Spleen (tissue), 11 donors: ENCODE measurements around the gene WDR86. TPM values are rescaled to one million over a fixed set of nuclear protein-coding genes. Genes with fewer than 3 reads are reported as not detected.

ENCODE experiments used
- DNase-seq: peaks from one replicate; pipeline ENCODE4 v3.0.0-alpha.2; 2020
- H3K27ac ChIP-seq, 8 donors: fragments of 200-600 bp; sonication (generic) in 7 of 8; 1 replicate in 4 of 8; 2 replicates in 4 of 8; pipeline versions ENCODE4 v1.5.0 to v1.8.0; 2016 to 2021; ENCODE audit warnings: inconsistent platforms in 4 of 8, mild to moderate bottlenecking in 4 of 8, moderate library complexity in 1 of 8
- H3K27me3 ChIP-seq, 7 donors: fragments of 200-600 bp; sonication (generic) in 6 of 7; replicated peaks in 1 of 7; 1 replicate in 4 of 7; 2 replicates in 3 of 7; pipeline versions ENCODE4 v1.5.0 to v1.8.0; 2016 to 2021; ENCODE audit warnings: inconsistent platforms in 3 of 7, mild to moderate bottlenecking in 1 of 7
- H3K36me3 ChIP-seq, 6 donors: fragments of 200-600 bp; sonication (generic) in 5 of 6; 1 replicate in 4 of 6; 2 replicates in 2 of 6; pipeline versions ENCODE4 v1.5.0 to v1.8.0; 2016 to 2021; ENCODE audit warnings: inconsistent platforms in 2 of 6
- H3K4me1 ChIP-seq, 6 donors: fragments of 200-600 bp; sonication (generic) in 5 of 6; 1 replicate in 3 of 6; 2 replicates in 3 of 6; pipeline versions ENCODE4 v1.5.0 to v1.8.0; 2016 to 2021; ENCODE audit warnings: inconsistent platforms in 3 of 6
- H3K4me3 ChIP-seq, 8 donors: fragments of 200-600 bp; sonication (generic) in 7 of 8; 1 replicate in 4 of 8; 2 replicates in 4 of 8; pipeline versions ENCODE4 v1.5.0 to v1.8.0; 2016 to 2021; ENCODE audit warnings: inconsistent platforms in 4 of 8, mild to moderate bottlenecking in 4 of 8, moderate library complexity in 2 of 8
- H3K9me3 ChIP-seq, 8 donors: fragments of 200-600 bp; sonication (generic) in 7 of 8; 1 replicate in 4 of 8; 2 replicates in 4 of 8; pipeline versions ENCODE4 v1.5.0 to v1.8.0; 2016 to 2021; ENCODE audit warnings: inconsistent platforms in 4 of 8
- POLR2A ChIP-seq, 3 donors: fragments of 450-650 bp; IDR thresholded peaks; one replicate each; pipeline ENCODE4 v1.5.1; 2017; ENCODE audit warnings: antibody characterized with exemption in 3 of 3, mild to moderate bottlenecking in 1 of 3
- POLR2AphosphoS5 ChIP-seq, 3 donors: sonication (generic); formaldehyde crosslinking; IDR thresholded peaks; one replicate each; pipeline ENCODE4 v1.5.1; 2017; ENCODE audit warnings: antibody characterized with exemption in 3 of 3
- WGBS, 5 donors: extraction: QIAGEN DNeasy Blood & Tissue Kit in 3 of 5; methylation state at CpG; one replicate each; pipeline versions ENCODE4 v1.1.5 to v1.1.7; 2013 to 2018; 5-methylcytosine and 5-hydroxymethylcytosine counted together
- intact Hi-C: fragments of 100-400 bp; cut with DNase I; formaldehyde crosslinking; loops from one replicate; pipeline ENCODE4 v1.15.0; 2023; ENCODE audit warnings: low total_unique reads
- polyA plus RNA-seq, 3 donors: library from polyadenylated mRNA; stranded (reverse); fragments of 200-250 nt; gene quantifications; one replicate each; pipeline ENCODE4 v1.2.1, GENCODE V29; 2013
- total RNA-seq, 7 donors: library from RNA; depleted of rRNA in 3 of 7; stranded (reverse); fragments of >200 nt in 3 of 7; fragmentation: NEBNext Ultra II Directional in 4 of 7; extraction: Animal tissue kit (Norgen Biotek cat#: 25700) in 4 of 7; gene quantifications; one replicate each; pipeline versions ENCODE4 v1.1.0 to v1.2.1, GENCODE V29; 2016 to 2021
- TF ChIP-seq, protein P1 (sequence below), 11 experiments: fragments of 200-600 bp in 7 of 11; fragments of 450-650 bp in 4 of 11; sonication (generic) in 4 of 11; IDR thresholded peaks in 8 of 11; conservative IDR thresholded peaks in 3 of 11; 1 replicate in 7 of 11; 2 replicates in 4 of 11; pipeline versions ENCODE4 v1.4.0 to v1.8.0; 2016 to 2021; ENCODE audit warnings: antibody characterized with exemption in 11 of 11, inconsistent platforms in 4 of 11, mild to moderate bottlenecking in 1 of 11
- donor health status: healthy with polysubstance abuse.
- donor health status: DM: no; HTN: no; CAD: no; lungs with moderate emphysema.
- donor health status: DM: no; HTN: no; CAD: no.
- donor health status: Bipolar disorder and iron deficiency.
- donor health status: healthy.
- donor health status: DM: no; HTN: no; CAD: no.
- donor health status: DM: yes; HTN: yes; CAD: no.

Gene WDR86
- total and polyA plus RNA-seq, 10 donors, result 2.8 to 71.9 (median 49.2) TPM

DNA sequence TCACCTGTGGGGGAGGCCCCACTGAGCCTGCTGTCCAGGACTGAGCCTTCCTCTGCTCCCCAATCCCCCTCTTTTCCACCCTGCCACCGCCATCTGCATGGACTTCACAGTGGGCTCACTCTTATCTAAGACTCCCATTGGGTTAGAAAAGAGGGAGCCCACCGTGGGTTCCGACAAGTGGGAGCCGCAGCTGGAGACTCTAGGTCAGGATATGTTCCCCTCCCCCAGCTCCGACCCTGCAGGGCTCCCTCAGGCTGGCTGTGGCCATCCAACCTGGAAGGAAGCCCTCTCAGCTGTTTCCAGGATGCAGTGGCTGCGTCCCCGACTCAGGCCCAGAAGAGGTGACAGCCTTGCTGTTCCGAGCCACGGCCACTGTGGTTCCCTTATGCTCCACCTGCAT, 4.8 kb downstream of the WDR86 start:
- peak; percentile 68 for DNase-seq
- Histone ChIP-seq H3K36me3 (no peaks in the 10 kb centered on the region), H3K4me3 (no peak overlapping the region), H3K9me3 (no peaks in the 10 kb centered on the region), H3K27ac (peak overlapping the region; percentile 13 to 93 (median 75)), H3K4me1 (peaks cover 21 to 92% (median 66%) of the 10 kb centered on the region in 6 donors), H3K27me3 (peaks cover 2 to 27% (median 16%) of the 10 kb centered on the region in 7 donors)
- TF ChIP-seq POLR2AphosphoS5 (IDR thresholded peaks at IDR 0.05), result peak in 1 of 3 donors; percentile 42
- TF ChIP-seq POLR2A (IDR thresholded peaks at IDR 0.05), result no peak
- TF ChIP-seq, protein P1, sequence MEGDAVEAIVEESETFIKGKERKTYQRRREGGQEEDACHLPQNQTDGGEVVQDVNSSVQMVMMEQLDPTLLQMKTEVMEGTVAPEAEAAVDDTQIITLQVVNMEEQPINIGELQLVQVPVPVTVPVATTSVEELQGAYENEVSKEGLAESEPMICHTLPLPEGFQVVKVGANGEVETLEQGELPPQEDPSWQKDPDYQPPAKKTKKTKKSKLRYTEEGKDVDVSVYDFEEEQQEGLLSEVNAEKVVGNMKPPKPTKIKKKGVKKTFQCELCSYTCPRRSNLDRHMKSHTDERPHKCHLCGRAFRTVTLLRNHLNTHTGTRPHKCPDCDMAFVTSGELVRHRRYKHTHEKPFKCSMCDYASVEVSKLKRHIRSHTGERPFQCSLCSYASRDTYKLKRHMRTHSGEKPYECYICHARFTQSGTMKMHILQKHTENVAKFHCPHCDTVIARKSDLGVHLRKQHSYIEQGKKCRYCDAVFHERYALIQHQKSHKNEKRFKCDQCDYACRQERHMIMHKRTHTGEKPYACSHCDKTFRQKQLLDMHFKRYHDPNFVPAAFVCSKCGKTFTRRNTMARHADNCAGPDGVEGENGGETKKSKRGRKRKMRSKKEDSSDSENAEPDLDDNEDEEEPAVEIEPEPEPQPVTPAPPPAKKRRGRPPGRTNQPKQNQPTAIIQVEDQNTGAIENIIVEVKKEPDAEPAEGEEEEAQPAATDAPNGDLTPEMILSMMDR (IDR thresholded peaks at IDR 0.05 in 8 of 11, conservative IDR thresholded peaks at IDR 0.05 in 3 of 11), result no peak
- WGBS, 5 donors, result 67 to 85% (median 73%) methylated on average over 9 of the region's 9 CpGs
- intact Hi-C loops, result no loop called here

DNA sequence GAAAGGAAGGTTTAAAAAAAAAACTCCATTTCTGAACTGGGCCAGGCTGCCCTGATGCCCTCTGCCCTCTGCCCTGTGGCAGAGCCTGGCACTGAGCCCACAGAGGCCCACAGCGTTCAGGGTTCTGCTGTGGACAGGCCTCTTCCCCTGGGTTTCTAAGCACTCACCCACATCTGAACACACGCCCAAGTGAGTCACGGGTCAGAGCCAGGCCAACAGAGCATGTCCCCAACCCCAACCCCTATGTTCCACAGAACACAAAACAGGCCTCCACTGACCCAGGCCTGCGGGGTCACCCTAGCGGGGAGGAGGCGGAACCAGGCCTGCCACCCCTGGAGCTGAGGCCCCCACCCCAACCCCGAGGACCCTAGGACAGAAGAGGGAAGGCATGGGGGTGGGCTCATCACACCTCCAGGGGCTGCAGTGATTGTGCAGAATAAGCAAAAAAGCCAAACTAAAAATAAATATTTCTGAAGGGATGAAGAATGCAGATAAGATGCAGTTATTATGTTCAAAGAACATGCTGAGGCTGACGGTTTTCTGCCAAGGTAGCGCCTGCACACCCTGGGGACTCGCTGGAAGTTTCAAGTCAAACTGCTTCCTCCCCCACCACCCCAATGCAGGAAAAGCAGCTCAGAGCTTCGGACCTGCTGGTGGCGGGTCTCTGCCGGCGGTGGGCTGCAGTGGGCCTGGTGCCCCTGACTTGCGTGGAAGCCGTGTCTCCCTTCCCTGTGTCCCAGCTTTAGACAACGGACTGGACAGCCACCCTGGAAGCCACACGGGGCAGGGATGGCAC, 5.4 kb downstream of the WDR86 start:
- H3K27ac ChIP-seq, result peak overlapping the region; percentile 13 to 93 (median 75)
- peak; percentile 72 for DNase-seq
- 51 to 69% (median 63%) methylated on average over 17 to 18 of the region's 18 CpGs for WGBS, 5 donors
- no peak overlapping the region for H3K4me3 ChIP-seq
- peak; percentile 47 to 72 (median 50) for TF ChIP-seq POLR2AphosphoS5 (IDR thresholded peaks at IDR 0.05)
- no peak for TF ChIP-seq POLR2A (IDR thresholded peaks at IDR 0.05)
- no peaks in the 10 kb centered on the region for H3K36me3 ChIP-seq
- no peaks in the 10 kb centered on the region for H3K9me3 ChIP-seq
- intact Hi-C loops, result no loop called here
- H3K4me1 ChIP-seq, result peaks cover 21 to 92% (median 63%) of the 10 kb centered on the region in 6 donors
- peaks cover 0 to 20% (median 10%) of the 10 kb centered on the region in 7 donors for H3K27me3 ChIP-seq

DNA sequence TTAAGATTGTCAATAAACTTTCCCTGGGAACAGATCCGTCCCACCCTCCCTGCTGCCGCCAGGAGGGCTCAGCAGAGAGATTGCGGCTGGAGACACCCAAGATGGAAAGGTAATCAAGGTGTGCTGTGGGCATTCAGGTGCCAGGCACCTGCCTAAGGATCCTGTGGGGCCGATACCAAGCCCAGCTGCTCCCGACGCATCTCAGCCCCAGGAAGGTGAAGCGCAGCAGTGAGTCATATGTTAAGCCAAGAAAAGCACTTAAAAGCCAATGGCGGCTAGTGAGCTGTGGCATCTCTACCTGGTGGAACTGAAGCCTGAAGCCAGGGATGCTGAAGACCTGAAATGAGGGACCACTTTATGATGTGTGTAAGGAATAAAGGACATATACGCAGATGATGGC, 6.1 kb downstream of the WDR86 start:
- WGBS, 5 donors, result 84 to 93% (median 89%) methylated on average over 9 of the region's 9 CpGs
- no peaks in the 10 kb centered on the region for H3K9me3 ChIP-seq
- H3K36me3 ChIP-seq, result no peaks in the 10 kb centered on the region
- peak; percentile 45 for DNase-seq
- peaks cover 18 to 92% (median 62%) of the 10 kb centered on the region in 6 donors for H3K4me1 ChIP-seq
- no peak for TF ChIP-seq POLR2AphosphoS5 (IDR thresholded peaks at IDR 0.05)
- TF ChIP-seq, protein P1 (IDR thresholded peaks at IDR 0.05 in 8 of 11, conservative IDR thresholded peaks at IDR 0.05 in 3 of 11), result no peak
- no peak for TF ChIP-seq POLR2A (IDR thresholded peaks at IDR 0.05)
- peaks cover 0 to 14% (median 3%) of the 10 kb centered on the region in 7 donors for H3K27me3 ChIP-seq
- H3K27ac ChIP-seq, result peak overlapping the region; percentile 13 to 93 (median 75)
- no peak overlapping the region for H3K4me3 ChIP-seq
- intact Hi-C loops, result no loop called here

DNA sequence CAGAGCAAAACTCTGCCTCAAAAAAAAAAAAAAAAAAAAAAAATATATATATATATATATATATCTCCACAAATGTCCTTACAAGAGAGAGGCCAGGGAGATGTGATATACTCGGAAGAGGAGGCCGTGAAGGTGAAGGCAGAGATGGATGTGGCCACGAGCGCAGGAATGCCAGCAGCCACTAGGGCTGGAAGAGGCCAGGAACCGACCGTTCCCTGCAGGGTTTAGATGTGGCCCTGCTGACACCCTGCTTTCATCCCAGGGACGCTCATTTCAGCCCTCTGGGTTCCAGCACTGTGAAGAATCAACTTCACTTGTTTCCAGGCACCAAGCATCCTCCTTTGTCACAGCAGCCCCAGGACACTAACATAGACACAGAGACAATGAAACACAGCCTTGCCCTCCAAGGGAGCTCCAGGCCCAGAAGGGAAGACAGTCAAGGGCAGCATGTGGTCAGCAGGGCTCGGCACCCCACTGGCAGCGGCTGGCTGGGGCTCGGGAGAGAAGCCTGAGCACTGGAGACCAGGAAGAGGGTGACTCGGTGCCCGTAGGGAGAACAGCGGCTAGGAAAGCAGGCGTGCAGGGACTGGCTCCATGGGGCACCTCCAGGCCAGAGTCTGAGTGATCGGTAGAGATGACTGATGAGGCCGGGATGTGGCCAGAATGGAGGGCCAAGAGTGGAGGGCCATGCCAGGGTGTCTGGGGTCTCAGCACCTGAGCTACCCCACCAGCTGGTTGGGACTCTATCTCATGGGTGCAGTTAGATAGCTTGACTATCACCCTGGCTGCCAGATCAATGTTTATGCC, 7.6 kb downstream of the WDR86 start:
- Histone ChIP-seq H3K36me3 (no peaks in the 10 kb centered on the region), H3K27ac (peak overlapping the region in 4 of 8 donors; percentile 91 to 93 (median 92)), H3K4me1 (peaks cover 14 to 85% (median 58%) of the 10 kb centered on the region in 6 donors), H3K27me3 (peaks cover 0 to 5% (median 0%) of the 10 kb centered on the region in 7 donors), H3K9me3 (peaks cover 0 to 6% (median 0%) of the 10 kb centered on the region in 8 donors), H3K4me3 (no peak overlapping the region)
- peak; percentile 74 for DNase-seq
- intact Hi-C loops, result no loop called here
- 84 to 95% (median 89%) methylated on average over 16 of the region's 16 CpGs for WGBS, 5 donors
- TF ChIP-seq, protein P1 (IDR thresholded peaks at IDR 0.05 in 8 of 11, conservative IDR thresholded peaks at IDR 0.05 in 3 of 11), result no peak
- peak in 2 of 3 donors; percentile 32 to 52 for TF ChIP-seq POLR2AphosphoS5 (IDR thresholded peaks at IDR 0.05)
